NB4 (cell line): ENCODE results near the gene PRDM15.

Experiments
- DNase-seq: peaks from one replicate; pipeline ENCODE4 v3.0.0; 2010; ENCODE audit warnings: low read depth
- H3K4me3 ChIP-seq: one replicate; pipeline ENCODE4 v1.5.1; 2011; ENCODE audit warnings: mild to moderate bottlenecking, low read depth, low read length, moderate library complexity
- MYC ChIP-seq: IDR thresholded peaks from 2 replicates; pipeline ENCODE4 v1.6.1; 2011; ENCODE audit warnings: low read depth, low read length
- POLR2A ChIP-seq: IDR thresholded peaks from 2 replicates; pipeline ENCODE4 v1.6.1; 2011; ENCODE audit warnings: mild to moderate bottlenecking; ENCODE audit not compliant: insufficient read length; ENCODE audit errors: extremely low read depth
- TF ChIP-seq, protein P1 (sequence below): IDR thresholded peaks from 2 replicates; pipeline ENCODE4 v1.6.1; 2011; ENCODE audit warnings: low read depth, low read length
- TF ChIP-seq, protein P2 (sequence below): IDR thresholded peaks from one replicate; pipeline ENCODE4 v1.5.1; 2012; ENCODE audit warnings: low read depth, low read length

The PRDM15 gene

DNA sequence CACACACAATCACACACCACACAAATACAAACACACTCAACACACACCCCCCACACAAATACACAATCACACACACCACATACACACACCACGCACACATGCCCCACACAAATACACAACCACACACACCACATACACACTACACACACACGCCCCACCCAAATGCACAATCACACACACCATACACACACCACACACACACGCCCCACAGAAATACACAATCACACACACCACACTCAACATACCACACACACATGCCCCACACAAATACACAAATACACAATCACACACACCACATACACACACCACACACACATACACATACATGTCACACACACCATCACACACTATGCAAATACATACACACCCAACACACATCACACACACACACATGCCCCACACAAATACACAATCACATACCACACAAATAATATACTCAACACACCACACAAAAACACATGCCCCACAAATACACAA is 50.2 kb downstream of the PRDM15 start:
- no peak for DNase-seq
- TF ChIP-seq, protein P1, sequence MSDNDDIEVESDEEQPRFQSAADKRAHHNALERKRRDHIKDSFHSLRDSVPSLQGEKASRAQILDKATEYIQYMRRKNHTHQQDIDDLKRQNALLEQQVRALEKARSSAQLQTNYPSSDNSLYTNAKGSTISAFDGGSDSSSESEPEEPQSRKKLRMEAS: no peak
- no peak for TF ChIP-seq MYC
- TF ChIP-seq, protein P2, sequence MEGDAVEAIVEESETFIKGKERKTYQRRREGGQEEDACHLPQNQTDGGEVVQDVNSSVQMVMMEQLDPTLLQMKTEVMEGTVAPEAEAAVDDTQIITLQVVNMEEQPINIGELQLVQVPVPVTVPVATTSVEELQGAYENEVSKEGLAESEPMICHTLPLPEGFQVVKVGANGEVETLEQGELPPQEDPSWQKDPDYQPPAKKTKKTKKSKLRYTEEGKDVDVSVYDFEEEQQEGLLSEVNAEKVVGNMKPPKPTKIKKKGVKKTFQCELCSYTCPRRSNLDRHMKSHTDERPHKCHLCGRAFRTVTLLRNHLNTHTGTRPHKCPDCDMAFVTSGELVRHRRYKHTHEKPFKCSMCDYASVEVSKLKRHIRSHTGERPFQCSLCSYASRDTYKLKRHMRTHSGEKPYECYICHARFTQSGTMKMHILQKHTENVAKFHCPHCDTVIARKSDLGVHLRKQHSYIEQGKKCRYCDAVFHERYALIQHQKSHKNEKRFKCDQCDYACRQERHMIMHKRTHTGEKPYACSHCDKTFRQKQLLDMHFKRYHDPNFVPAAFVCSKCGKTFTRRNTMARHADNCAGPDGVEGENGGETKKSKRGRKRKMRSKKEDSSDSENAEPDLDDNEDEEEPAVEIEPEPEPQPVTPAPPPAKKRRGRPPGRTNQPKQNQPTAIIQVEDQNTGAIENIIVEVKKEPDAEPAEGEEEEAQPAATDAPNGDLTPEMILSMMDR: no peak
- no peak for TF ChIP-seq POLR2A
- H3K4me3 ChIP-seq: no peak overlapping the region

DNA sequence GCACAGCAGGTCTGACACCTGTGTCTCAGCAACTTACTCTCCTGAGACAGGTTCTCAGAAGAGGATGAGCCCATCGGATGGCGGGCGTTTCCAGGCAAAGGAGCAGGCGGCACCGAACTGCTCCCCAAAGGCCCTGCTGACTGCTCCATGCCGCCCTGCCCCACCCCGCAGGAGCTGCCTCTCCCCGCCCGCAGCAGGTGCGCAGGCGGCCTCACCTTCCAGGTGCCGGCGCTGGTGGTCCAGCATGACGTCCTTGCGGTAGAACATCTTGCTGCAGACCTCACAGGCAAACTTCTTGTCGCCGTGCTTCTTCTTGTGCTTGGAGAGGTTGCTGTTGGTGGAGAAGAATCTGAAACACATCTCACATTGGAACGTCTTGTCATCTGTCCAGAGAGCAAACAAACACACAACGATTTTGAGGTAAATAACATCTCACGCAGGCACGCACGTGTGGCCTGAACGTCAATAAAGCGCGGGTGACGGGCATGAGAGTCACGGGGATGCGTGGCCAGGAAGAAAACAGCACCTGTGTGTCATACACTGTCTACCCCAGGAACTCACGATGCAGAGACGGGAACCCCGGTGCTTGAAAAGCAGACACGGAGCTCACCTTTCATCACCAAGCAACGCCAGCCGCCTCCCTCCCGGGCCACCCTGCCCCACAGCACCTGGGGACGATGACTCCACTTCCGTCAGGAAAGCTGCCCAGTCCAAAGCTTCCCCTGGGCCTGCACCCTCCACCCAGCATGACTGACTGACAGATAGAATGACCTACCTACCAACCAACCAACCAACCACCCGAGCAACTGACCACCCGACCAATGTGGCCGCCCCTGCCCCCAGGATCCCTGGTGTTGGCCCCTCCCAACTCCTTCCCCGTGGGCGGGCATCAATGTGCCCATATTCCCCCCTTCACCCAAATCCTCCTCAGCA is 50.9 kb downstream of the PRDM15 start:
- no peak for DNase-seq
- TF ChIP-seq MYC: no peak
- TF ChIP-seq, protein P1: no peak
- TF ChIP-seq POLR2A: no peak
- TF ChIP-seq, protein P2: no peak
- no peak overlapping the region for H3K4me3 ChIP-seq

DNA sequence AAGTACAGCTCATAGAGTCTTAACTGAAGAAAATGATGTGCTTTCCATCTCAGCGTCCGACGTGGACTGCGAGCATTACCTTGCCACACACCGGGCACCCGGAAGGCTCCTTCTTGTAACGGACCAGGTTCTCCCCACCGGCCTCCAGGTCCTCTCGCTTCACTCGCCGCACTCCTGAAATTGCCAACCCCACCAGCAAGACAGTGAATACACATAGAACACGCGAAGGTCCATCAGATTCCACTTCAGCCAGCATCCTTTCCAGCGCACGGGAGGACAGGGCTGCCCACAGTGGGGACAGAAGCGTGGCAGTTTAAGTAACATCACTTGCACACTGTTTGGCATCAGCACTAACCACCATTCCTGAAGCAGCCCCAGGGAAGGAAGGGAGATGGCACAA is 53.3 kb downstream of the PRDM15 start:
- no peak for DNase-seq
- TF ChIP-seq POLR2A: no peak
- TF ChIP-seq MYC: no peak
- TF ChIP-seq, protein P1: no peak
- TF ChIP-seq, protein P2: no peak
- no peak overlapping the region for H3K4me3 ChIP-seq

DNA sequence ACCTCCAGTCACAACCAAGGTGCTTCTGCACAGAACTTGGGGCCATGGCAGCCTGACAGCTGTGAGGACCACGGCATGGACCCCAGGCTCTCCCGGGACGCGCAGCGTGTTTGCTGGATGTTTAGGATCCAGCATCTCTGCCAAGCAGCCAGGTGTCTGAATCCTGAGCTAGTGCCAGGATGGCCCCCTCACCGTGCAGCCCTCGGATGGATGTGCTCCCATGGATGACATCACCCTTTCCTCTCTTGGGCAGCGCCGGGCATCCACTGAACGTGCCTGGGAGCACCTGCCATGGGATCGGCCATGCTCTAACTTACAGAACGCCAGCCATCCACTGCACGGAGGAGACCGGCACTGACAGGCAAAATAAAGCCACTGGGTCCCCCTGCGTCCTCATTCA is 53.9 kb downstream of the PRDM15 start:
- no peak for TF ChIP-seq POLR2A
- TF ChIP-seq, protein P2: no peak
- no peak for TF ChIP-seq MYC
- TF ChIP-seq, protein P1: no peak
- no peak for DNase-seq
- H3K4me3 ChIP-seq: no peak overlapping the region

DNA sequence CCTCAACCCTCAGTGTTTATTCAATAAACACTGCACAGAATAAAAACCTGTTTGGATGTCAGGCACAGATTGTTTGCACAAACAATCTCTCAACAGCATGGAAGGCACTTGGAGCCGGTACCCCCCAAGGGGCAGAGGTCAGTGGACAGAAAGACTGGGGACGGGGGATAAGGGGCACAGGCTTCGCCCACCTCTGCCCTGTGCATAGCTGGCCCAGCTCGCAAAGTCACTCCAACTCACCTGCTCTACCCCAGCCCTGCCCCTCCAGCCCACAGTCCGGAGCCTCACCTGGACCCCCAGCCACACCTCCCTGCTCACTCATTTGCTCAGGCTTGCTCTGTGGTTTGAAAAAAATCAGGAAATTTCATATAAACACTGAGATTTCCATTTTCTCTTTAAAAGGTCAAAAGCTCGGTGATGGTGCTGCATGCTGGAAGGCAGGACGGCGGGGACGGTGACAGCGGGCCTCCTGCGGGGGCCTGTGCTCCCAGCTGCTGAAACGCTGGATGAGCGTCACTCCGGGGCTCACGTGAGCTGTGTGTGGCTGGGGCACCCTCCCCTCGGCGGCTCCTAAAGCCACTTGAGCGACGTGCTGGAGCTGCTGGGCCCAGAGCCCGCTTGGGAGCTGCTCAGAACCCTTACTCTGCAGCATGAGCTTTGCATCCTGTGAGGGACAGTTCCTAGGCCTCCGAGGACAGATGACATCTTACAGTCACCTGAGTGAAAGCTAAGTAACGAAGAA is 54.5 kb downstream of the PRDM15 start:
- H3K4me3 ChIP-seq: no peak overlapping the region
- TF ChIP-seq, protein P1: no peak
- no peak for TF ChIP-seq MYC
- no peak for TF ChIP-seq POLR2A
- TF ChIP-seq, protein P2: no peak
- DNase-seq: no peak
